Effector memory CD4-positive, alpha-beta T cell (primary cell): ENCODE data around the gene MSI2.

ENCODE experiments used
- DNase-seq, 3 donors: peaks; one replicate each; pipeline ENCODE4 v3.0.0-alpha.2; 2020
- H3K27ac ChIP-seq: 2 replicates; pipeline ENCODE4 v1.7.0; 2013; ENCODE audit warnings: mild to moderate bottlenecking, low read length, moderate library complexity; ENCODE audit not compliant: insufficient read depth, poor library complexity, severe bottlenecking
- H3K27me3 ChIP-seq: replicated peaks from 2 replicates; pipeline ENCODE4 v1.7.0; 2013; ENCODE audit warnings: mild to moderate bottlenecking, low read length; ENCODE audit not compliant: insufficient read depth, control insufficient read depth, poor library complexity, severe bottlenecking
- H3K36me3 ChIP-seq: 2 replicates; pipeline ENCODE4 v1.7.0; 2013; ENCODE audit warnings: mild to moderate bottlenecking, low read length, moderate library complexity; ENCODE audit not compliant: control insufficient read depth, insufficient read depth
- H3K4me1 ChIP-seq: 2 replicates; pipeline ENCODE4 v1.7.0; 2013; ENCODE audit warnings: low read length, mild to moderate bottlenecking; ENCODE audit not compliant: control insufficient read depth, insufficient read depth, poor library complexity, severe bottlenecking
- H3K4me3 ChIP-seq: 2 replicates; pipeline ENCODE4 v1.7.0; 2013; ENCODE audit warnings: low read length, low read depth, mild to moderate bottlenecking; ENCODE audit not compliant: insufficient read depth, poor library complexity, severe bottlenecking
- H3K9me3 ChIP-seq: 2 replicates; pipeline ENCODE4 v1.7.0; 2013; ENCODE audit warnings: mild to moderate bottlenecking, low read length, moderate library complexity; ENCODE audit not compliant: control insufficient read depth

Gene MSI2

GRCh38 chr17:57438066-57438731 is 181.9 kb downstream of the MSI2 start:
- no peak overlapping the region for H3K4me3 ChIP-seq
- no peaks in the 10 kb centered on the region for H3K9me3 ChIP-seq
- peaks cover 27% of the 10 kb centered on the region for H3K4me1 ChIP-seq
- H3K36me3 ChIP-seq = no peaks in the 10 kb centered on the region
- no peak overlapping the region for H3K27ac ChIP-seq
- DNase-seq = no peak
- no peaks in the 10 kb centered on the region for H3K27me3 ChIP-seq

- Histone ChIP-seq H3K36me3 (no peaks in the 10 kb centered on the region), H3K27me3 (no peaks in the 10 kb centered on the region), H3K4me3 (no peak overlapping the region), H3K9me3 (no peaks in the 10 kb centered on the region), H3K27ac (no peak overlapping the region), H3K4me1 (peaks cover 33% of the 10 kb centered on the region)
- no peak for DNase-seq
These were observed 183.3 kb downstream of the MSI2 start for GRCh38 chr17:57439651-57440050.

DNA sequence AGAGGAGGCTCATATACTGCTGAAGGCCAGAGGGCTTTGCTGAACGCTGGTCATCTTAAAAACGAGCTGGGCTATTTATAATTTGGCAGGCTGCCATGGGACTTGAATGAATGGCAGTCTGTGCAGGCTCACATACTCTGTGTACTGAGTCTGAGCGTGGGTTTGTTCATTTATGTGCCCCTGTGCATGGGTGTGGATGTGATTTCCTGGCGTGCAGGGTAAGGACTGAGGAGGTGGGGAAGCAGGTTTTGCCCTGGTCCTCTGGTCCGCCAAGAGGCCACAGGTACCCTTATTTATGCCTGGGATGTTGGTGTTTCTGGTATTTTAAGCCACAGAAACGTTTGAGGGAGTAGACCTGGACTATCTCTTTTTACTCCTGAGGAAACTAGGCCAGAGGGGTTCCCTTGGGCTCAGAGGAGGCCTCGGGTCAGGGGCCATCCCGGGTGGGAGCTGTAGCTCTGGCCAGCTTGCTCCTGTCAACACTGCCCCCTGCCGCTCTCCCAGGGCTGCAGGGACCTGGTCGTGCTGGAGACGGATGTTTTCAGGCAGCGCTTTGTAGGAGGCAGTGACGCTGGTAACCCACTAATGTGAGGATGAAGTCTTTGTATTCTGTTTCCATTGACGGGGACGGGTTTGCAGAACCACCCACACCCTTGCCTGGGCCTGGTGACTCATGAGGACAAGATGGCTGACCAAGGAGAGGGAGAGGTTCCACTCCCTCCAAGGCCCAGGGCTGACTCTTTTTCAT is 184.4 kb downstream of the MSI2 start:
- DNase-seq = peak in 2 of 3 donors; percentile 26 to 41
- no peaks in the 10 kb centered on the region for H3K9me3 ChIP-seq
- H3K27me3 ChIP-seq = no peaks in the 10 kb centered on the region
- H3K27ac ChIP-seq = peak overlapping the region; percentile 22
- no peaks in the 10 kb centered on the region for H3K36me3 ChIP-seq
- no peak overlapping the region for H3K4me3 ChIP-seq
- H3K4me1 ChIP-seq = peaks cover 33% of the 10 kb centered on the region

DNA sequence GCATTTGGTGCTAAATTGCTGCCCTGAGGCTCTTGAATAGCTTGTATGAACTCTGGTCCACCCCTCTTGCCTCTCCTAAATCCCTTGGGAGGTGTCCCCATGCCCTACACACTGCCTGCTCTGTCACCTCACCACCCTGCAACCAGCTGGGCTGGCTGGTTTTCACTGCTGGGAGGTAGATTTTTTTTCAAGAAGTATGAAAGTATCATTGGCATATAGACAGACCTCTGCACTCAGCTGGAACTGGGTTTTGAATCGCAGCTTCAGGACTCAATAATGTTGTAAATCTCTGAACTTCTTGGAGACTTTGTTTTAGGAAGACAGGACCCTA is 184.9 kb downstream of the MSI2 start:
- no peak overlapping the region for H3K4me3 ChIP-seq
- H3K27me3 ChIP-seq = no peaks in the 10 kb centered on the region
- H3K4me1 ChIP-seq = peaks cover 33% of the 10 kb centered on the region
- no peak for DNase-seq
- no peaks in the 10 kb centered on the region for H3K36me3 ChIP-seq
- no peaks in the 10 kb centered on the region for H3K9me3 ChIP-seq
- H3K27ac ChIP-seq = no peak overlapping the region

DNA sequence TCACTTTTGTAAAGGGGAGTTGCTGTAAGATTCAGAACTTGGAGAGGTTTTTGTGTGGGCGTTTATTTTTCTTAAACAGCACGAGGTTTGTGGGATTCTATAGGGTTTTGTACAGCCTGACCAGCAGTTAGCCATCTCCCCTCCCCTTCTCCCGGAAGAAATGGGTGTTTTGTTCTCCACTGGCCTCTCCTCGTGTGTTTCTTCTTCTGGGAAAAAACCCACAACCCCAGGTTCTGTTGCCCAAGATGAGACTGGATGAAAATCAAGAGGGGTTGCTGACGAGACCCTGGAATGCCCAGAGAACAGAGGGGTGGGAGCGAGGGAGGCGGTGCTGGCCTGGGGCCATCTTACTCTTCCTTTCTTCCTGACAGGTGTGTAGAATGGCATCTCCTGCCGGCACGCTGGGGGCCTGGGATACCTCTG is 186.1 kb downstream of the MSI2 start:
- no peak for DNase-seq
- Histone ChIP-seq H3K27ac (no peak overlapping the region), H3K36me3 (no peaks in the 10 kb centered on the region), H3K4me1 (peaks cover 33% of the 10 kb centered on the region), H3K9me3 (no peaks in the 10 kb centered on the region), H3K4me3 (no peak overlapping the region), H3K27me3 (no peaks in the 10 kb centered on the region)

GRCh38 chr17:57442914-57443571 is 186.7 kb downstream of the MSI2 start:
- Histone ChIP-seq H3K27ac (no peak overlapping the region), H3K4me1 (peaks cover 33% of the 10 kb centered on the region), H3K27me3 (no peaks in the 10 kb centered on the region), H3K36me3 (no peaks in the 10 kb centered on the region), H3K4me3 (no peak overlapping the region), H3K9me3 (no peaks in the 10 kb centered on the region)
- DNase-seq = no peak

- no peak overlapping the region for H3K27ac ChIP-seq
These were observed 187.5 kb downstream of the MSI2 start for GRCh38 chr17:57443781-57444180.

DNA sequence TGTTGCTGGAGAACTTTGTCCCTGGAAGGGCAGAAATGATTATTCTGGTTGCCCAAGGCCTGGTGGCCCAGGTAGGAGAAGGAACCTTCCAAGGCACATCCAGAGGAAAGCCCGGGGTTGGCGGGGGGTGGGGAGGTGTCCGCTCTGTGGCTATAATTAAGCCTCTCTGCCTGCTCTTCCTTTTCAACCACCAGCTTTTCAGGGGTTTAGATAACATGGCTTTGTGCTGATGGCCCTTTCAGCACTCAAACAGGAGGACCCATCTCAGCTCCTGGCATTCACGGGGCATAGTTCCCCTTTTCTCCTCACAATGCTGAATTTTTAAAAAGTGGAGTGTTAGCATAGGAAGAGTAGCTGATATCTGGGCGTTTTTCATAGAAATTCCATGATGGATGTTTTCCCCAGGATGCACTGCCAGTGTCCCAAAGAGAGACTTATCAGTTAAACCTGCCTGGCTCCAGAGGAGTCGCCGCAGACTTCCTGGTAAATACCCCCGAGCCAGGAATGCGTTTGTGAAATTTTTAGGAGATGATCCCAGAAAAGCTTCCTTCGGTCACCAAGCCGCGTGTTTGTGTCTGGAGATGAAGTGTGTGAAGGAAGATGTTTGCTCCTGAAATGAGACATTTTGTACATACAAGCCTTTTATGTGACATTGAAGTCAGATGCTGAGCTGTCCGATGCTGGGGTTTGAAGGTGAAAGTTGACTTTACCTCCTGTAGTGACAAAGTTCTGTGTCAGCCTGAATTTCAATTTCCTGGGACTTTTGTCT is 188.5 kb downstream of the MSI2 start:
- DNase-seq = no peak
- Histone ChIP-seq H3K4me1 (peaks cover 31% of the 10 kb centered on the region), H3K27ac (no peak overlapping the region)

More at GRCh38 chr17:57443781-57444180, 187.5 kb downstream of the MSI2 start:
- no peak for DNase-seq
- Histone ChIP-seq H3K4me3 (no peak overlapping the region), H3K9me3 (no peaks in the 10 kb centered on the region), H3K36me3 (no peaks in the 10 kb centered on the region), H3K27me3 (no peaks in the 10 kb centered on the region), H3K4me1 (peaks cover 33% of the 10 kb centered on the region)

DNA sequence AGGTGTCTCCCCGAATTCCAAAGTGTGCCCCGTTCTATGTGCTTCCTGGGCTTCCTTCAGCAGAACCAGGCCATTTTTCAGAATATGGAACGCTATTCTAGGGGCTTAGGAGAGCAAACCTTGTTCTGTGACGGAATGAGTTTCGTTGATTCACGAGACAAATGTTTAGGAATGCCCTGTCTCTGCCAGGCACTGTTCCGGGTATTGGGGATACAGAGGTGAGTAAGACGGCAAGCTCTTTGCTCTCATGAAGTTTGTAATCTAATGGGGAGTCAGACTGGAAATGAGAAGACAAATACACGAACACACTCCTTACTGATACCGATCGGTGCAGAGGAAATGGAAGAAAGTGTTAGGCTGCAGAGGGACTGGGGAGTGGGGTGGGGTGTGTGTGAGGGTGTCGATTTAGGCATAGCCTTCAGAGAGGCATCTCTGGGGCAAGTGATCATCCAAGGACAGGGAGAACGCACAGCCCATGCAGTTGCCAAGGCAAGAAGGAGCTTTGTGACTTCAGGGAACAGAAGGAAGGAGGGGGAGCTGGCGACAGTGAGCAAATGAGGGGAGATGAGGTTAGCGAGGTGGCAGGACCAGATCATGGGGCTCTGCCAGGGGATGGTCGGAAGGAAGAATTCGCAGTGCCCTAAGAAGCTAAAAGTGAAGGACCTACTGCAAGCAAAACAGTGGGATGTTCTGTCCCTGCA is 189.6 kb downstream of the MSI2 start:
- no peaks in the 10 kb centered on the region for H3K27me3 ChIP-seq
- H3K4me1 ChIP-seq = peaks cover 22% of the 10 kb centered on the region
- H3K9me3 ChIP-seq = no peaks in the 10 kb centered on the region
- H3K36me3 ChIP-seq = no peaks in the 10 kb centered on the region
- H3K4me3 ChIP-seq = no peak overlapping the region
- no peak for DNase-seq
- H3K27ac ChIP-seq = no peak overlapping the region

More for the DNA sequence above, 188.5 kb downstream of the MSI2 start:
- H3K27me3 ChIP-seq = no peaks in the 10 kb centered on the region
- no peaks in the 10 kb centered on the region for H3K9me3 ChIP-seq
- no peak overlapping the region for H3K4me3 ChIP-seq
- no peaks in the 10 kb centered on the region for H3K36me3 ChIP-seq
